Suppressor macrophage treated with lipopolysaccharide for 4 hours (primary cell): ENCODE results near the gene PPP1R3E.
"Not testable (repeated sequence)": the region's sequence is repeated elsewhere in the genome, so short reads cannot be mapped to it uniquely, and the experiment has no call there.

Experiments
- DNase-seq: peaks from one replicate; pipeline ENCODE4 v3.0.0-alpha.2; 2020

The PPP1R3E gene

DNA sequence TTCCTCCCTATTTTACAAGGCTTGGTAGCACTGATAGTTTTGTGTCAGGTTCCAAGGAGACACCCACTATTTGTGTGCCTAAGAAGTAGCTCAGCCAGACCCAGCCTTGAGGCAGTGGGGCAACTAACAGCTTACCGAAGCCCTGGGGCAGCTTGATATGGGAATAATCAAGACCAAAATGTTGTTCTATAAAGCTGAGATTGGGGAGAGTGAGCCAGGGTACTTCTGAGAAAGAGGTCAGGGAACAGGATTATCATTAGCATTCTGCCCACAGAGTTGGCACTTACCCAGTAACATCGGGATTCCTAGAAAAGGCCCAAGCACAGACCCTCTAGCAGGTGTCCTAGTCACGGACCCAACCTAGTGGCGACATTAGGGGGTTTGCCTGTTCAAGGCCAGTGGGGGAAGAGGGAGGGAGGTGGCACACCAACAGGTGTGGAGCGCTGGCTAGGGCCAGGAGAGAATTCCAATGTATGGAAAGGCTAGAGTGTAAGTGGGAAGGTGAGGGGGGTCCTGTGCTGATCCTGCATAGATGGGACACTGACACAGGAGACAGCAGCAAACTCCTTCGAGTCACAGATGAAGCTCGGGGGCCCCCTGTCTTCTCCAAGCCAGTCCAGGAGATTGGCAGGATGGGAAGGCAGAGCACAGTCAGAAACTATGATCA, 4.9 kb downstream of the PPP1R3E start:
- no peak for DNase-seq

DNA sequence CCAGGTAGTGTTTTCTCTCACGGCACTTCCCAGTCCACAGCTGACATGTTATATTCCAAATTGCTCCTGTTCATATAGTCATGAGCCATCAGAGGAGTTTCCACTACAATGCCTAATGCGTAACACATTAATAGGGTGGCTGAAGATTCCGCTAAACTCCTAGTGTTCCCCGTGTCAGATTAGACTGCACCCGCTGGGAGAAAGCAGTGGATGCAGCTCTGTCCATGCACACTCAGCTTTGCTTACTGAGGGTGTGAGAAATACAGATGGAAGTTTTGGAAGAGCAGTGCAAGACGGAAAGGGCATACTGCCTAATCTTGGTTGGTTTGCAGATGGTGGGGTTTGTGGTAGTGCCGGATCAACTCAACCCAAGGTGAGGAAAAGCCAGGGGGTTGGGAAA, 5.6 kb downstream of the PPP1R3E start:
- DNase-seq, result no peak

DNA sequence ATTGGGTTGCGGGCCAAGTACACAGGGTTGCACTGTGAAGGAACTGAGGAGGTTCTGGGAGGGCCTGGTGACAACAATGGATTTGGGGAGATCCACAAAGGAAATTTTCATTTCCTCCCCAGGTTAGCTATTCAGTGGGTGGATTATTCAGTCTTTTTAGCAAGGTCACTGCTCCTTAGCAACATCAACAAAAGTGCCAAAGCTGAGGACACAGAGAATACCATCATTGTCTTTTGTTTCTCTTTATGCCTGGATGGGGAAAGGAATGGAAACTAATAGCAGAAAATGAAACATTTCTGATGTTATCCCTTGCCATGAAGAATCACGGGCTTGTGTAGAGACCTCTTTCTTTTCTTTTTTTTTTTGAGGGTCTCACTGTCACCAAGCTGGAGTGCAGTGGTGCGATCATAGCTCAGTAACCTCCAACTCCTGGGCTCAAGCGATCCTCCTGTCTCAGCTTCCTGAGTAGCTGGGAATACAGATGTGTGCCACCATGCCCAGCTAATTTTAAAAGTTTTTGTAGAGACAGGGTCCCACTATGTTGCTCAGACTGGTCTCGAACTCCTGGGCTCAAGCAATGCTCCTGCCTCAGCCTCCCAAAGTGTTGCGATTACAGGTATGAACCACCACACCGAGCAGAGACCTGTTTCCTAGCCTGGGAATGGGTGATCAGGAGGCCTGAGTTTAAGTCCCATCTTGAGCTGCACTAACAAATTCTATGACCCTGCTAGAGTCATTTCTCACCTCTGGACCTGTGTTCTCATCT, 6.5 kb downstream of the PPP1R3E start:
- DNase-seq, result no peak

DNA sequence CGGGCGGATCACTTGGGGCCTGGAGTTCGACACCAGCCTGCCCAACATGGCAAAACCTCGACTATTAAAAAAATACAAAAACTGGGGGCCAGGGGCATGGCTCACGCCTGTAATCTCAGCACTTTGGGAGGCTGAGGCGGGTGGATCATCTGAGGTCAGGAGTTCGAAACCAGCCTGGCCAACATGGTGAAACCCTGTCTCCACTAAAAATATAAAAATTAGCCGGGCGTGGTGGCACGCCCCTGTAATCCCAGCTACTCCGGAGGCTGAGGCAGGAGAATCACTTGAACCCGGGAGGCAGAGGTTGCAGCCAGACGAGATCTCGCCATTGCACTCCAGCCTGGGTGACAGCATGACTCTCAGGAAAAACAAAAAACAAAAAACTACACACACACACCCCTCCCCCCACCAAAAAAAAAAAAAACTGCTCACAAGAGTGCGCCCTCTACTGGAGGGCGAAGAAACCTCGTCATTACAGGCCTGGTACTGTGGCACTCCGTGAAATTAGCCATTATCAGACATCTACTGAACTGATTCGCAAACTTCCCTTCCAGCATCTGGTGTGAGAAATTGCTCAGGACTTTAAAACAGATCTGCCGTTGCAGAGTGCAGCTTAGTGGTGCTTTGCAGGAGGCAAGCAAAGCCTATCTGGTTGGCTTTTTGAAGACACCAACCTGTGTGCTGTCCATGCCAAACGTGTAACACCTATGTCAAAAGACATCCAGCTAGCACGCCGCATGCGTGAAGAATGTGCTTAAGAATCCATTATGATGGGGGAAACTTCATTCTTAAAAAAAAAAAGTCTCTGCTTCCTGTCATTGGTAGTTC, 7.7 kb downstream of the PPP1R3E start:
- peak; percentile 82 for DNase-seq

DNA sequence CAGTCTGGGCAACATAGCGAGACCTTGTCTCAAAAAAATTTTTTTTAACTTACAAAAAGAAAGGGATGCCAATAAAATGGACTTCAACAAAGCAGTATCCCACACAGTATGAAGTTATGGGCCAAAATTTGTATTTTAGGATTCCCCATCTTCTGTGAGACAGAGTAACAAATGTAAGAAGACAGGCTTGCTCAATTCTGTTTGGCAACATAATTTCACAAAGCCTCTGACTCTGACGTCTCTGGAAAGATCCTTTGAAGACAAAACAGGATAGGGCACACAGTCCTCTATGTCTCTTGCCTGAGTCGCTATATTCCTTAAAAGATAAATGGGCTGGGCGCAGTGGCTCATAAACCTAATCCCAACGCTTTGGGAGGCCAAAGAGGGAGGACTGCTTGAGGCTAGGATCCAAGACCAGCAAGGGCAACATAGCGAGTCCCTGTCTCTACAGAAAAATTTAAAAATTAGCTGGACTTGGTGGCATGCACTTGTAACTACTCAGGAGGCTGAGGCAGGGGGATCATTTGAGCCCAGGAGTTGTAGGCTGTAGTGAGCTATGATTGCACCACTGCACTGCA, 15.7 kb downstream of the PPP1R3E start:
- DNase-seq, result peak; percentile 58

DNA sequence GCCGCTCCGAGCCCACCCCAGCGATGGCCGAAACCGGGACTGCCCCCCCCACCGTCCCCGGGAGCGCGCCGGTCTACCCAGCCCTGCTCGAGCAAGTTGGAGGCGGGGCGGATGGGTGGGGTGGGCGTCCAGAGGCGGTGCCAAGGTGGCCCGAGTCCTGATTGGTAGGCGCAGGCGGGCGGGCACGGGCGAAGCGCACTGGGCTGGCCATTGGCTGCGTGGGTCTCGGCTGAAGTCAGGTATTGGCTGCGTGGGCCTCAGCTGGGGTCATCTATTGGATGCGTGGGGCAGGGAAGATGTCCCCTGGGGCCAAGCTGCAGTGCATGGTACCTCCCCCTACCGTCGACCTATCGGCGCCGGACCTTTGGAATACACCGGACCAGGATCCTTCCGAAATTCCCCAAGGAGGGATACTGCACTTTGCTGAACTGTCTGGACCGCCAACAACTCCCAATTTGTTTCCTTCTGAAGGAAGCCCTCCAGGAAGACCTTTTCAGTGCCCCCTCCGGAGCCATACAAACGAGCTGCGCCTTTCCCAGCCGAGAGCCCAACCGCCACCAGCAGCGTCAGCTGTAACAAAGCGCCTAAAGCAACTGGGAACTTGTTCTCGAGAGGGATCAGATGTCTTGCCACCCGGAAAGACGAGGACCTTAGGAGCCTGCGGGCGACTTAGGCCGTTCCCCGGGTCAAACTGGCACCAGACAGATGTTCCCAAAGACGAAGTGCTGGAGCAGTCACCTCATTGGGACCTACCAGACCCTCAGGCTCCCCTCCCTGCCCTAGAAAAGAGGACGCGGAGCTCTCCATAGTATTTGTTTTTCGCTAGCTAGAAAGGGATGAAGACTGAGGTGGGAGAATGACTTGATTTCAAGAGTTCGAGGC, 16.4 kb downstream of the PPP1R3E start, which contains the start of gene HOMEZ:
Gene HOMEZ, minus strand, starts transcription at position 113 of the 882 bp plus-strand sequence. CDS start 180 bp downstream, outside the sequence.
- peak; percentile 98 for DNase-seq

DNA sequence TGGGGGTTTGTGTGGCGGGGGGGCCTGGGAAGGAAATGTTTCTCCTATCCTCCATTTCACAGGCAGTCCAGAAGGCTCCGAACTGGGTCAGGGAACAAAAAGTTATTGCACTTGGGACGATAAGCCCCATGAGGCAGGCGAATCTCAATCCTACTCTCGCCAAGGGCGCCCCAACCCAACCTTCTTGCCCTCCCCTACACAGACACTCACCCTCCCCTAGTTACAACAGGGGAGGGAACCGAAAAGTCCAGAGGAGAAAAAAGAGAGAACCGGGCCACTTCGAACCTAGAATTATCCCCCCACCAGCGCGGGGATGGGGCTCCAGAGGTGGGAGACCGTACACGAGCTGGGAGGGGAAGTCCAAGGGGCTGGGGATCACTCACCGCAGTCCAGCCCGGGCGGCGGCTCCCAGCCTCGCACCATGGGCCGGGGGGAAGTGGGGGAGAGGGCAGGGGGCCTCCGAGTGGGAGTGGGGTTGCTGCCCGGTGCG, 17.1 kb downstream of the PPP1R3E start:
- DNase-seq, result no peak

DNA sequence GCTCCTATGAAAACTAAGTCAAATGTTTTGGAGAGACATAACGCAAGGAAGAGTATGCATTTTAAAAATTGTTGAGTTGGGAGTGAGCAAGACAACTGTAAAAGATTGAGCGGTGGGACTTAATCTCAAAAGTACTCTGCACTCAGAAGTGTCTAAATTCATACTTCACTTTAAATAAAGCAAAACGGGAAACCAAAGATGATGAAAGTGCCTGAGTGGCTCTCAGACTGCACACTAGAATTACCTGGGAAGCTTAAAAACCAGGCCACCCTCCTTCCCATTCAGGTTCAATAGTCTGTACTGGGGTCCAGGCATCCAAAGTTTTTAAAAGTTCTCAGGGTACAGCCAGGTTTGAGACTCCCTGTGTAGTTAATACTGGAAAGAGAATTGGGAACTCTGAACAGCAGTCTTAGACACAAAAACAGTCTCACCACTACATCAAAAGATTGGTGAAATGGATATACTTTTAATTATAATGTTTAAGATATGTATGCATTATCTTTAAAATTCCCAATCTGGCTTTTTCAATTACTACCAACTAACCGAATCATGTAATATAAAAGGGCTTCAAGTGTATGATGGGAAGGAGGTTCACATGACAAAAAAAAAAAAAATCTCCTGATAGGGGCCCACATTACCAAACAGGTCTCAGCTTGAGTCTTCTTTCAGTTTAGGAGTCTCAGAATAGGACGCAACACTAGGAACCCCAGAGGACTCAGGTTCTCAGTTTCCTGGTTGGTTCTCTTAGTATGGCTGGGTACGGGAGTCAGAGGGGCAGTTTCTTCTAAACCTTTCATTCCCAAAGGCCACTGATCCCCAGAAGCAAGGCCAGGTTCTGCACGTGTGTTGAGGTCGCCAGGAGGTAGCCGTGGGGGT, 17.8 kb downstream of the PPP1R3E start:
- DNase-seq, result peak; percentile 53

DNA sequence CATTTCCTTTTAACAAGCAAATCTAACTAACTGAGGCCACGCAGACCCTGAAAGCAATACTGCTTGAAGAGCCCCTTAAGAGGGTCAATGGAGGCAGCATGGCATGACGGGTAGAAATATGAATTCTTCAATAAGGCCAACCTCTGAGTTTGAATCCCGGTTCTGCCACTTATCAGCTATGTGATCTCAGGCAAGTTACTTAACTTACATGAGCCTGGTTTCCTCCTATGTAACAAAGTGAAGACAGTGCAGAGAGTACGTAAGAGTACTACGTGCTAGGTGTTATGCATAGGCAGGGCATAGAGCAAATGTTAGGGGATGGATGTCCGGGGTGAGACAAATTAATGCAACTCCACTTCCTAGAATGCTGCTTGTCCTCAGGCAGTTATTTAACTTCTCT, 21.4 kb downstream of the PPP1R3E start:
- no peak for DNase-seq

DNA sequence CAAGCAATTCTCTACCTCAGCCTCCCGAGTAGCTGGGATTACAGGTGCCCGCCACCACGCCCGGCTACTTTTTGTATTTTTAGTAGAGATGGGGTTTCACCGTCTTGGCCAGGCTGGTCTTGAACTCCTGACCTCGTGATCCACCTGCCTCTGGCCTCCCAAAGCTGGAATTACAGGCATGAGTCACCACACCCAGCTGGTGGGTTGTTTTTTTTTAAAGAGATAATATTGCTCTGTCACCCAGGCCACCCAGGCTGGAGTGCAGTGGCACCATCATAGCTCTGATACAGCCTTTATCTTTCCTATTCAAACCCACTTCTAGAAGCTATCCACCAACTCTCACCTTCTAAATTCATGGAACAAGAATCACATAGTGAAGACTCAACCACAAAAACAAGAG, 24.7 kb downstream of the PPP1R3E start:
- DNase-seq, result not testable (repeated sequence)

DNA sequence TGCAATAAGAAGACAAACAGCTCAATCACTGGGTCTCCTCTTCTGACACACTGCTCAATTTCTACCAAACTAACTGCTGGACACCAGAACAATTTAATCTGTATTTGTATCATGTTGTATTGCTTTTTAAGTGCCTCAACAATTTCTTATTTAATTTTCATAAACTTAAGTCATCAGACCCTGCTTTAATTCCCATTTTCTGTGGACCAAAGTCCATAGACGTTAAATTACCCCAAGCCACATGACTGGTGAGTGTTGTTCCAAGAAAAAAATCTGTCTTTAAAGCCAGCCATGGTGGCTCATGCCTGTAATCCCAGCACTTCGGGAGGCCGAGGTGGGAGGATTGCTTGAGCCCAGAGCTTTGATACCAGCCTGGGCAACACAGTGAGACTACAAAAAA, 25.5 kb downstream of the PPP1R3E start:
- DNase-seq, result no peak

DNA sequence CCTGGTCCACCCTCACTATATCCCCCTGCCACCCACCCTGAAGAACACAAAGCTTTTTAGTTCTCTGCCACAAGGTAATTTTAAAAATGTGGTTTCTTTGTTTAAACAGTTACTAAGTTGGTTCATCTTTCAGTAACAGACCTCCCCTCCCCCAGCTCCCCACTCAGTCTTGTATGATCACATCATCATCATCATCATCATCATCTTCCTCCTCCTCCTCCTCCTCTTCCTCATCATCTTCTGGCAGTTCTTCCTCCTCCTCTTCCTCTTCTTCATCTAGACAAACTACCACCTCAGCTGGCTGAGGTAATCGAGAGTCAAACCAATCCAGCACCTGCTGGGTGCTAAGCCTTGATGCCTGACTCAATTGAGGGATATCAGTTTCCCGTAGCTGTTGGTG, 27.2 kb downstream of the PPP1R3E start:
- DNase-seq, result no peak

DNA sequence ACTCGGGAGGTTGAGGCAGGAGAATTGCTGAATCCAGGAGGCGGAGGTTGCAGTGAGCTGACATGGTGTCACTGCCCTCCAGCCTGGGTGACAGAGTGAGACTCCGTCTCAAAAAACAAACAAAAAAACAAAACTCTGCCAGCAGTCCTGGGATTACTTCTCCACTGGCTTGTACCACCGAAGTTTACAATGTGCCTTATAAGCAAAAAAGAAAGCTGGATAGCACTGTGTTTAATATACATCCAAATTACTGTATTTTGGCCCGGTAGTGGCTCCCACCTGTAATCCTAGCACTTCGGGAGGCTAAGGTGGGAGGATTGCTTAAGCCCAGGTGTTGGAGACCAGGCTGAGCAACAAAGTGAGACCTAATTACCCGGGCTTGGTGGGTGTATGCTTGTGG, 33.5 kb downstream of the PPP1R3E start:
- DNase-seq, result no peak

DNA sequence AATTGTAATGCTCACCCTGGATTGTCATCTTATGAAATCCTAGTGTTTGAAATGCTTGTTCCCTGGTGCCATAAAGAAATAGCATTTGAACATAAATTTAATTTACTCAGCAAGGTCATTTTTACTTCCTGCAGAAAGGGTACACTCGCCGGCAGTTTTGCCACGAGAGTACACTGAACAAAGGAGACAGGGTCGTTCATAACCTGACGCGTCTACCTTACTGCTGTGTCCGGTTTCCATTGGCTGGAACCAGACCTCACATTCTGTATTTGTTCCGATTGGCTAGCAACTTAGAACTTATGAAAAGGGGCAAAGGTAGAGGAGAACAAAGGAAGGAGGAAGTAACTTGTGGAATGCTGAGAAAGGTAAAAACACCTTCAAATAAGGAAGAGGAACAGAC, 41.8 kb downstream of the PPP1R3E start:
- not testable (repeated sequence) for DNase-seq

DNA sequence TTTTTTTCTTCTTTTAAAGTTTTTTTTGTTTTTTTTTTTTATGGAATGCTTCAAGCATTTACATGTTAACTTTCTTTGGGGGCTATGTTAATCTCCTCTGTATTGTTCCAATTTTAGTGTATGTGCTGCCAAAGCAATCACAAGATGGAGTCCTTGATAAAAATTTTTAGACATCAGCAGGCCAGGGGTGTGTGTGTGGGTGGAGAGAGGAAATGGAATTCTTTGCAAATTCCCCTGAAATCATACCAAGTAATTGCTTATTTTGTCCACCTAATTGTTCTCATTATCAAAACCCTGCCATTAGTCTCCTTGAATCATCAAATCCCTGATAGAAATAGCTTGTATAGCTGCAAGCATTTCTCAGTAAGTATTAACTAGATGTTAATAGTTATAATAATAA, 43.2 kb downstream of the PPP1R3E start:
- DNase-seq, result peak; percentile 16

DNA sequence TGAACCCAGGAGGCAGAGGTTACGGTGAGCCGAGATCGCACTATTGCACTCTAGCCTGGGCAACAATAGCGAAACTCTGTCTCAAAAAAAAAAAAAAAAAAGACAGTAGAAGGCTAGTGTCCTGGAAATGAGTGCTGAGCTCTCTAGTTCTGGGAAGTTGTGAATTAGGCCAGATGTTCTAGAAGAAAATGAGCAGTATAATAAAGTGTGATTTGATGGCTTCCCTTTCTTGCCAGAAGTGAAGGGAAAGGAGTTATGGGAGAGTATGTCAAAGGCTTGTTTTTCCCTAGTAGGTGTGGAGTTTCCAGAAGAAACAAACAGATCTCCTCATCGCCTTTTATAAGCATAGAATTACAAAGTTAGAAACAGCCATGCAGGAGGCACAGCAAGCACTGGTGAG, 44.4 kb downstream of the PPP1R3E start:
- DNase-seq, result no peak

DNA sequence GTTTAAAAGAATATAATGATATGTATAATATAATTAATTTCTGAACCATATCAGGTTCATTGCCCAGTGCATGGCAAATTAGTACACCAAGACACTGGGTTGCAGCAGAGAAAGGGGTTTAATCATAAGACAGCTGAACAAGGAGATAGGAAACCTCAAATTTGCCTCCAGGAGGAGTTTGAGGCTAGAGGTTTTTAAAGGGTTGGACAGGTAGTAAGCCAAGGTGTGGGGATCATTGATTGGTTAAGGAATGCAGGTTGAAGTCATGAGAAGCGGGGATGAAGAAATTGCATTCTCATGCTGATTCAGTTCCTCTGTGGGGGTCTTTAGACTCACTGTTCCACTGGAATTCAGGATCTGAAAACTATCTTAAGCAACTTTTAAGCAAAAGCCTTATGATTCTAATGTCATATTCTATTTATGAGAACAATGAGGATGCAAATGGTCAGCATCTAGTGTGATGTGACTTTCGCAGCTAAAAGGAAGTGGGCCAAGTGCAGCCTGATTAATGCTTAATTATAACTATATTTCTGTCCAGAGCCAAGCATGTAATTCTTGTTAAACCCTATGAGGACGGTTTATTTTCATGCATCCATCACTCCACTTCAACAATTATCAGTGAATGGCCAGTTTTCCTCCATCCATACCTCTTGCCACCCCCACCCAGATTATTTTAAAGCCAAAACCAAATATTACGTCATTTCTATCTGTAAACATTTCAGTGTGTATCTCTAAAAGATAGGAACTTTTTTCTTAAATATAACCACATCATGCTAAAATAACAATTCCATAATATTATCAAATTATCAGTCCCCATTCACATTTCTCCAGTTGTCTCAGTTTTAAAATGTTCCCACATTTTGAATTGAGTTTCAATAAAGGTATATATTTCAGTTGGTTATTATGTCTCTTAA, 50.0 kb downstream of the PPP1R3E start:
- DNase-seq, result peak; percentile 74

DNA sequence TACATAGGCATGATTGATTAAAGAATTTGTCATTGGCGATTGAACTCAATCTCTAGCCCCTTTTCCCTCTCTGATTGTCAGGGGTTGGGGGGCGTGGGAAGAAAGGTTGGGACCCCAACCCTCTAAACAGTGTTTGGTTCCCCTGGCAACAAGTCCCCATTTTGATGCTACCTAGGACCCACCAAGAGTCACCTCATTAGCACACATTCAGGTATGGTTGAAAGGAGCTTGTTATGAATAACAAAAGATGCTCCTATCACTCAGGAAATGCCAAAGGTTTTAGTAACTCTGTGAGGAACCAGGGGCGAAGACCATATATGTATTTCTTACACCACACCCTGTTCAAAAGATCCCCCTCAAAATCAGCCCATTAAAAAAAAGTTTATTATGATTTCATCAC, 50.7 kb downstream of the PPP1R3E start:
- DNase-seq, result no peak

DNA sequence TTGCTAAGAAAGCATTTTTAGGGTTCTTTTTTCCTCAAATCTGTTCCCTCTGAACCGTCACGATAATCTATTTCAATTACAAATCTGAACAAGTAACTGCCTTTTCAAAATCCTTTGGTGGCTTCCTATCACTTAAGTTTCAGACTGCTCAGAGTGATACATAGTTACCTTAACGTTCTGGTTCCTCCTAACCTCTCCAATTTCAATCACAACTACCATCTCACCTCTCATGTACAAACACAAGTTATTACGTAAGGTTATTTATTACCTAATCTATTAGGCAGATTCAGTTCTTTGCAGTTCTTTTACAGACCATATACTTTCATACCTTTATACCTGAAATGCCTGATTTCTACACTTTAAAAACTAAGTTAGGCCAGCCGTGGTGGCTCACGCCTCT, 52.8 kb downstream of the PPP1R3E start:
- DNase-seq, result no peak

DNA sequence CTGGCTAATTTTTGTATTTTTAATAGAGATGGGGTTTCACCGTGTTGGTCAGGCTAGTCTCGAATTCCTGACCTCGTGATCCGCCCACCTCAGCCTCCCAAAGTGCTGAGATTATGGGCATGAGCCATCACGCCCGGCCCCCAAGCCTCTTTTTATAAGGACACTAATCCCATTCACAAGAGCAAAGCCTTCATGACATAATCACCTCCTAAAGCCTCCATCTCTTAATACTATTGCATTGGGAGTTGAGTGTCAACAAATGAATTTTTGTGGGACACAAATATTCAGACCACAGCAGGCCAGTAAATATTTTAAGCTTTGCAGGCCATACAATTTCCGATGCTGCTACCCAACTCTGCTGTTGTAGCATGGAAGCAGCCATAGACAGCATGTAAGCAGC, 54.1 kb downstream of the PPP1R3E start:
- no peak for DNase-seq
